Measurements from ENCODE around the gene NPC1. TPM values are rescaled to one million over a fixed set of nuclear protein-coding genes. Genes with fewer than 3 reads are reported as not detected.
A peak's percentile ranks its signal among the peaks of the same experiment; 100 is the strongest.
"Not testable (repeated sequence)": the region's sequence is repeated elsewhere in the genome, so short reads cannot be mapped to it uniquely, and the experiment has no call there.

The NPC1 gene
- total and polyA plus RNA-seq, 4 experiments from 2014 or later: 14.0 to 64.5 (median 42.4) TPM

GRCh38 chr18:23563377-23564043 lies 22.8 kb downstream of the NPC1 start:
- peaks cover 52 to 67% of the 10 kb centered on the region in 2 donors for H3K36me3 Mint-ChIP-seq
- H3K27me3 Mint-ChIP-seq: no peaks in the 10 kb centered on the region
- peak in 3 of 5 donors; percentile 24 to 49 (median 25) for DNase-seq
- Histone ChIP-seq H3K27ac (ENCODE audit: low read depth, low read length) (no peak overlapping the region), H3K9me3 (ENCODE audit: control insufficient read depth in 1 of 2, low read length in 2 of 2) (no peaks in the 10 kb centered on the region), H3K4me1 (ENCODE audit: insufficient read depth, low read length) (peaks cover 10% of the 10 kb centered on the region), H3K27me3 (ENCODE audit: insufficient read depth, low read length) (no peaks in the 10 kb centered on the region), H3K4me3 (ENCODE audit: low read length in 2 of 2) (no peak overlapping the region), H3K36me3 (ENCODE audit: insufficient read depth, low read length) (peaks cover 38% of the 10 kb centered on the region)
- no peak overlapping the region for H3K4me3 Mint-ChIP-seq
- no peaks in the 10 kb centered on the region for H3K9me3 Mint-ChIP-seq
- ChIA-PET POLR2A (ENCODE audit: partially characterized antibody) (interaction anchor here (0.9 to 1.4 kb wide), 3 partner anchors 9 to 23 kb away, joined by 3 to 6 read pairs (median 6); no protein-coding TSS in a partner anchor), CTCF (ENCODE audit: partially characterized antibody) (interaction anchor here (0.6 to 1.0 kb wide), 2 partner anchors 22 to 24 kb away, joined by 3 read pairs; no protein-coding TSS in a partner anchor)
- intact Hi-C loops (cut with micrococcal nuclease): loop anchor here (2.0 kb wide), 1 partner anchor 23 kb away; the partner anchor contains the start of gene NPC1
- H3K4me1 Mint-ChIP-seq: peaks cover 5 to 21% (median 13%) of the 10 kb centered on the region in 4 donors
- H3K27ac Mint-ChIP-seq: peak overlapping the region in 5 of 7 donors; percentile 6 to 70 (median 55)

DNA sequence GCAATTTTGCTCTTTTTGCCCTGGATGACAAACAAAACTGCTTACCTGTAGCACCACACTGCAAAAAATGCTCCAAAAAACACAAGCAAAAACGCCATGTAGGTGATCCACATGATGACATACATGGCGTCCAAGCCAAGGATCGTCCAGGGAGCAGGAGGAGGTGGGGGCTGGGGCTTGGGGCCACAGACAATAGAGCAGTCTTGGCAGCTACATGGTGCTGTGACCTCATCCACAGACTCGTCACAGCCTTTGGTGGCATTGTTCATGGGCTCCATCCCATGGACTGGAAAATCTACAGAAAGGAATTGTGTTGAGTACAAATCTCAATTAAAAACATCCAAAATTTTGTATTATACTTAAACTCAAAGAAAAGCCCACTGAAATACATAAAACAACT lies 26.1 kb downstream of the NPC1 start:
- H3K27me3 ChIP-seq (ENCODE audit: insufficient read depth, low read length): no peaks in the 10 kb centered on the region
- DNase-seq: no peak
- H3K4me3 ChIP-seq (ENCODE audit: low read length in 2 of 2): no peak overlapping the region
- H3K36me3 Mint-ChIP-seq: peaks cover 57 to 73% of the 10 kb centered on the region in 2 donors
- no peak overlapping the region for H3K27ac Mint-ChIP-seq
- ChIA-PET POLR2A (ENCODE audit: partially characterized antibody) (no interaction called here), CTCF (ENCODE audit: partially characterized antibody) (interaction anchor here (1.6 kb wide), 1 partner anchor 44 kb away, joined by 8 read pairs; no protein-coding TSS in a partner anchor)
- no peaks in the 10 kb centered on the region for H3K27me3 Mint-ChIP-seq
- no peaks in the 10 kb centered on the region for H3K9me3 Mint-ChIP-seq
- no peak overlapping the region for H3K4me3 Mint-ChIP-seq
- peaks cover 10% of the 10 kb centered on the region for H3K4me1 ChIP-seq (ENCODE audit: insufficient read depth, low read length)
- peaks cover 28% of the 10 kb centered on the region for H3K36me3 ChIP-seq (ENCODE audit: insufficient read depth, low read length)
- no peaks in the 10 kb centered on the region for H3K9me3 ChIP-seq (ENCODE audit: control insufficient read depth in 1 of 2, low read length in 2 of 2)
- intact Hi-C loops (cut with micrococcal nuclease): no loop called here
- peaks cover 4 to 19% (median 13%) of the 10 kb centered on the region in 4 donors for H3K4me1 Mint-ChIP-seq
- H3K27ac ChIP-seq (ENCODE audit: low read depth, low read length): no peak overlapping the region

DNA sequence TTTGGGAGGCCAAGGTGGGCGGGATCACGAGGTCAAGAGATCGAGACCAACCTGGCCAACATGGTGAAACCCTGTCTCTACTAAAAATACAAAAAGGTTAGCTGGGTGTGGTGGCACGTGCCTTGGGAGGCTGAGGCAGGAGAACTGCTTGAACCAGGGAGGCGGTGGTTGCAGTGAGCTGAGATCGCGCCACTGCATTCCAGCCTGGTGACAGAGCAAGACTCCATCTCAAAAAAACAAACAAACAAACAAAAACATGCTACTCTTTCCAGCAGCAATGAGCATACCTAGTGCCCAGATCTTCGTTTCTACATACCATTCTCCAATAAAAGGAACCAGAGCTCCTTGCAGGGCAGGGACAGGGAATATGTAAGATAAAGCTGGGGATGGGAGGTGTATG lies 28.8 kb downstream of the NPC1 start:
- H3K27me3 ChIP-seq (ENCODE audit: insufficient read depth, low read length); H3K4me3 Mint-ChIP-seq; H3K9me3 ChIP-seq (ENCODE audit: control insufficient read depth in 1 of 2, low read length in 2 of 2); DNase-seq; H3K27me3 Mint-ChIP-seq; intact Hi-C loops (cut with micrococcal nuclease); H3K4me1 Mint-ChIP-seq; H3K4me1 ChIP-seq (ENCODE audit: insufficient read depth, low read length); H3K4me3 ChIP-seq (ENCODE audit: low read length in 2 of 2); H3K27ac ChIP-seq (ENCODE audit: low read depth, low read length); H3K9me3 Mint-ChIP-seq; POLR2A ChIA-PET (ENCODE audit: partially characterized antibody); CTCF ChIA-PET (ENCODE audit: partially characterized antibody): not testable (repeated sequence)
- Mint-ChIP-seq H3K27ac (peak overlapping the region in 1 of 7 donors; percentile 53), H3K36me3 (peaks cover 66 to 88% of the 10 kb centered on the region in 2 donors)
- peaks cover 55% of the 10 kb centered on the region for H3K36me3 ChIP-seq (ENCODE audit: insufficient read depth, low read length)

GRCh38 chr18:23556145-23556780 lies 30.0 kb downstream of the NPC1 start:
- Mint-ChIP-seq H3K4me3 (no peak overlapping the region), H3K4me1 (peaks cover 0 to 7% (median 3%) of the 10 kb centered on the region in 4 donors), H3K27ac (no peak overlapping the region), H3K36me3 (peaks cover 68 to 91% of the 10 kb centered on the region in 2 donors), H3K9me3 (no peaks in the 10 kb centered on the region), H3K27me3 (no peaks in the 10 kb centered on the region)
- POLR2A ChIA-PET (ENCODE audit: partially characterized antibody): no interaction called here
- Histone ChIP-seq H3K36me3 (ENCODE audit: insufficient read depth, low read length) (peaks cover 62% of the 10 kb centered on the region), H3K9me3 (ENCODE audit: control insufficient read depth in 1 of 2, low read length in 2 of 2) (no peaks in the 10 kb centered on the region), H3K27me3 (ENCODE audit: insufficient read depth, low read length) (no peaks in the 10 kb centered on the region), H3K4me1 (ENCODE audit: insufficient read depth, low read length) (no peaks in the 10 kb centered on the region), H3K27ac (ENCODE audit: low read depth, low read length) (no peak overlapping the region), H3K4me3 (ENCODE audit: low read length in 2 of 2) (no peak overlapping the region)
- CTCF ChIA-PET (ENCODE audit: partially characterized antibody): no interaction called here
- intact Hi-C loops (cut with micrococcal nuclease): no loop called here
- no peak for DNase-seq

DNA sequence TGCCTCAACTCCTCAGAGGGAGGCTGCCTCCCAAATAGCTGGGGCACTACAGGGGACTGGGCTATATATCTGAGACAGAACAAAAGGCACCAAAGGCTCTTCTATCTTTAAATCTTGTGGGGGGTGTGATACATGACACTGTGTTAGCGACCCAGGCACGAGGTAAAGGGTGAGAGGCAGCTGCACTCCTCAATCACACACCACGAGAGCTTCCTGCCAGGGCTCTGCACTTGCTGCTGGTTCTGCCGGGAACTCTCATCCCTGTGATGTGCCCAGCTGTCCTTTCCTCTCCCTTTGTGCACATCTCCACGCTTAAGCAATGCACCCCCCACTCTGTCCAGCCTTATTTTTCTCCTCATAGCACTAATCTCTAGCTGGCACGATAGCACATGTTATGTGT lies 32.4 kb downstream of the NPC1 start:
- peak overlapping the region in 3 of 7 donors; percentile 13 to 70 (median 31) for H3K27ac Mint-ChIP-seq
- intact Hi-C loops (cut with micrococcal nuclease): no loop called here
- H3K4me3 ChIP-seq (ENCODE audit: low read length in 2 of 2): no peak overlapping the region
- POLR2A ChIA-PET (ENCODE audit: partially characterized antibody): interaction anchor here (1.1 kb wide), 1 partner anchor 43 kb away, joined by 3 read pairs; no protein-coding TSS in a partner anchor
- no peak overlapping the region for H3K27ac ChIP-seq (ENCODE audit: low read depth, low read length)
- H3K36me3 Mint-ChIP-seq: peaks cover 60 to 82% of the 10 kb centered on the region in 2 donors
- H3K4me1 Mint-ChIP-seq: peaks cover 0 to 7% (median 3%) of the 10 kb centered on the region in 4 donors
- DNase-seq: no peak
- CTCF ChIA-PET (ENCODE audit: partially characterized antibody): interaction anchor here (1.2 to 4.1 kb wide), 2 partner anchors 34 to 38 kb away, joined by 4 to 17 read pairs; no protein-coding TSS in a partner anchor
- H3K27me3 Mint-ChIP-seq: no peaks in the 10 kb centered on the region
- H3K9me3 Mint-ChIP-seq: no peaks in the 10 kb centered on the region
- H3K4me1 ChIP-seq (ENCODE audit: insufficient read depth, low read length): no peaks in the 10 kb centered on the region
- no peaks in the 10 kb centered on the region for H3K27me3 ChIP-seq (ENCODE audit: insufficient read depth, low read length)
- H3K9me3 ChIP-seq (ENCODE audit: control insufficient read depth in 1 of 2, low read length in 2 of 2): no peaks in the 10 kb centered on the region
- H3K36me3 ChIP-seq (ENCODE audit: insufficient read depth, low read length): peaks cover 51% of the 10 kb centered on the region
- no peak overlapping the region for H3K4me3 Mint-ChIP-seq

GRCh38 chr18:23552505-23552904 lies 33.8 kb downstream of the NPC1 start:
- H3K9me3 Mint-ChIP-seq: no peaks in the 10 kb centered on the region
- no peak overlapping the region for H3K4me3 Mint-ChIP-seq
- peaks cover 53 to 81% of the 10 kb centered on the region in 2 donors for H3K36me3 Mint-ChIP-seq
- Histone ChIP-seq H3K27ac (ENCODE audit: low read depth, low read length) (no peak overlapping the region), H3K9me3 (ENCODE audit: control insufficient read depth in 1 of 2, low read length in 2 of 2) (no peaks in the 10 kb centered on the region), H3K27me3 (ENCODE audit: insufficient read depth, low read length) (no peaks in the 10 kb centered on the region), H3K4me1 (ENCODE audit: insufficient read depth, low read length) (no peaks in the 10 kb centered on the region), H3K36me3 (ENCODE audit: insufficient read depth, low read length) (peaks cover 56% of the 10 kb centered on the region), H3K4me3 (ENCODE audit: low read length in 2 of 2) (no peak overlapping the region)
- intact Hi-C loops (cut with micrococcal nuclease): no loop called here
- H3K27me3 Mint-ChIP-seq: no peaks in the 10 kb centered on the region
- no peak for DNase-seq
- POLR2A ChIA-PET (ENCODE audit: partially characterized antibody): no interaction called here
- peak overlapping the region in 4 of 7 donors; percentile 9 to 74 (median 20) for H3K27ac Mint-ChIP-seq
- peaks cover 0 to 4% (median 2%) of the 10 kb centered on the region in 4 donors for H3K4me1 Mint-ChIP-seq
- CTCF ChIA-PET (ENCODE audit: partially characterized antibody): interaction anchor here (1.5 to 4.1 kb wide), 2 partner anchors 10 to 37 kb away, joined by 5 to 17 read pairs; no protein-coding TSS in a partner anchor

DNA sequence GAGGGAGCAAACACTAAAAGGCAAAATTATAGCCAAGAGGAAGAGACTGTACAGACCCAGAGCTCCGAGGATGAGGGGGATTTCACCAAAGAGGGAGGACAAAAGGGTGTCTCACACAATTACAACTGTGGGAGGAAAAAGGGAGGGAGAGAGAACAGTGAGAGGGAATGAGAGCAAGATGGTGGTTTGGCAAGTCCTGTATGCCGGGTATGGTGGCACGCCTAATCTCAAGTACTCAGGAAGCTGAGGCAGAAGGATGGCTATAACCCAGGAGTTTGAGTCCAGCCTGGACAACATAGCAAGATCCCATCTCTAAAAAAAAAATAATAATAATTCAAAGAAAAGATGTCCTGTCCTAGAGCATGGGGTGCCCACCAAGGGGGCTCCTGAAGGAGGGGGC lies 34.3 kb downstream of the NPC1 start:
- Histone ChIP-seq H3K4me1 (ENCODE audit: insufficient read depth, low read length) (no peaks in the 10 kb centered on the region), H3K27ac (ENCODE audit: low read depth, low read length) (no peak overlapping the region), H3K36me3 (ENCODE audit: insufficient read depth, low read length) (peaks cover 62% of the 10 kb centered on the region), H3K4me3 (ENCODE audit: low read length in 2 of 2) (no peak overlapping the region), H3K27me3 (ENCODE audit: insufficient read depth, low read length) (no peaks in the 10 kb centered on the region), H3K9me3 (ENCODE audit: control insufficient read depth in 1 of 2, low read length in 2 of 2) (no peaks in the 10 kb centered on the region)
- no peaks in the 10 kb centered on the region for H3K9me3 Mint-ChIP-seq
- no peak overlapping the region for H3K4me3 Mint-ChIP-seq
- POLR2A ChIA-PET (ENCODE audit: partially characterized antibody): interaction anchor here (1.2 kb wide), 1 partner anchor 12 kb away, joined by 6 read pairs; no protein-coding TSS in a partner anchor
- peaks cover 0 to 4% (median 2%) of the 10 kb centered on the region in 4 donors for H3K4me1 Mint-ChIP-seq
- H3K27ac Mint-ChIP-seq: peak overlapping the region in 4 of 7 donors; percentile 22 to 77 (median 66)
- no peaks in the 10 kb centered on the region for H3K27me3 Mint-ChIP-seq
- CTCF ChIA-PET (ENCODE audit: partially characterized antibody): interaction anchor here (1.5 to 4.1 kb wide), 2 partner anchors 9 to 36 kb away, joined by 5 to 17 read pairs; no protein-coding TSS in a partner anchor
- peaks cover 49 to 81% of the 10 kb centered on the region in 2 donors for H3K36me3 Mint-ChIP-seq
- intact Hi-C loops (cut with micrococcal nuclease): no loop called here
- no peak for DNase-seq

Data from CD4-positive, alpha-beta memory T cell (primary cell).